IMR-90 (cell line): ENCODE results near the gene SLF2.
A peak's percentile ranks its signal among the peaks of the same experiment; 100 is the strongest.

ENCODE experiments used
- CTCF ChIP-seq: conservative IDR thresholded peaks from 2 replicates; pipeline ENCODE4 v1.5.1; 2012; ENCODE audit warnings: mild to moderate bottlenecking, low read depth, low read length, improper control_type of control experiment
- MAZ ChIP-seq: IDR thresholded peaks from 2 replicates; pipeline ENCODE4 v1.6.1; 2012; ENCODE audit warnings: low read depth, mild to moderate bottlenecking, low read length, improper control_type of control experiment, moderate library complexity, borderline replicate concordance

GRCh38 chr10:100879741-100880360 is 32.9 kb upstream of the SLF2 start:
- TF ChIP-seq CTCF (0 out of 2 replicates have a peak, but pooled peaks have one; percentile 3), MAZ (no peak)
